Measurements from ENCODE around the gene OOSP1. TPM values are rescaled to one million over a fixed set of nuclear protein-coding genes. Genes with fewer than 3 reads are reported as not detected.
"Not testable (repeated sequence)": the region's sequence is repeated elsewhere in the genome, so short reads cannot be mapped to it uniquely, and the experiment has no call there.

OOSP1 gene
- total and polyA plus RNA-seq, 2 experiments from 2014 or later = 0.48 to 0.71 TPM

- Histone ChIP-seq H3K4me3 (no peak overlapping the region), H3K36me3 (no peaks in the 10 kb centered on the region), H3K27me3 (no peaks in the 10 kb centered on the region), H3K27ac (no peak overlapping the region), H3K9me3 (ENCODE audit: low read depth) (no peaks in the 10 kb centered on the region), H3K4me1 (ENCODE audit: low read depth) (no peaks in the 10 kb centered on the region)
- no peak for DNase-seq (ENCODE audit: low read depth in 1 of 2, low spot score in 1 of 2)
- TF ChIP-seq CTCF (IDR thresholded peaks at IDR 0.05; ENCODE audit: low read depth, low read length) = no peak
These were observed 38.7 kb upstream of the OOSP1 start for GRCh38 chr11:59899532-59899931.

- no peaks in the 10 kb centered on the region for H3K36me3 ChIP-seq
- no peaks in the 10 kb centered on the region for H3K4me1 ChIP-seq (ENCODE audit: low read depth)
- H3K27me3 ChIP-seq = no peaks in the 10 kb centered on the region
- no peak for TF ChIP-seq CTCF (IDR thresholded peaks at IDR 0.05; ENCODE audit: low read depth, low read length)
- H3K27ac ChIP-seq = no peak overlapping the region
- no peak overlapping the region for H3K4me3 ChIP-seq
- no peak for DNase-seq (ENCODE audit: low read depth in 1 of 2, low spot score in 1 of 2)
- no peaks in the 10 kb centered on the region for H3K9me3 ChIP-seq (ENCODE audit: low read depth)
These were observed 37.7 kb upstream of the OOSP1 start for GRCh38 chr11:59900366-59901126.

GRCh38 chr11:59901306-59901705 is 36.9 kb upstream of the OOSP1 start:
- peak in 1 of 2 donors; percentile 48 for DNase-seq (ENCODE audit: low read depth in 1 of 2, low spot score in 1 of 2)
- no peak for TF ChIP-seq CTCF (IDR thresholded peaks at IDR 0.05; ENCODE audit: low read depth, low read length)
- Histone ChIP-seq H3K27ac (no peak overlapping the region), H3K4me1 (ENCODE audit: low read depth) (no peaks in the 10 kb centered on the region), H3K4me3 (no peak overlapping the region), H3K9me3 (ENCODE audit: low read depth) (no peaks in the 10 kb centered on the region), H3K27me3 (no peaks in the 10 kb centered on the region), H3K36me3 (no peaks in the 10 kb centered on the region)

GRCh38 chr11:59903569-59903968 is 34.7 kb upstream of the OOSP1 start:
- H3K36me3 ChIP-seq; H3K4me3 ChIP-seq; H3K4me1 ChIP-seq (ENCODE audit: low read depth); DNase-seq (ENCODE audit: low read depth in 1 of 2, low spot score in 1 of 2); H3K27me3 ChIP-seq; H3K27ac ChIP-seq; H3K9me3 ChIP-seq (ENCODE audit: low read depth): not testable (repeated sequence)

GRCh38 chr11:59918480-59918879 is 19.8 kb upstream of the OOSP1 start:
- Histone ChIP-seq H3K27ac (no peak overlapping the region), H3K4me1 (ENCODE audit: low read depth) (no peaks in the 10 kb centered on the region), H3K4me3 (no peak overlapping the region), H3K27me3 (no peaks in the 10 kb centered on the region), H3K9me3 (ENCODE audit: low read depth) (no peaks in the 10 kb centered on the region), H3K36me3 (no peaks in the 10 kb centered on the region)
- TF ChIP-seq CTCF (IDR thresholded peaks at IDR 0.05; ENCODE audit: low read depth, low read length) = no peak
- DNase-seq (ENCODE audit: low read depth in 1 of 2, low spot score in 1 of 2) = peak in 1 of 2 donors; percentile 41

GRCh38 chr11:59918987-59919589 is 19.1 kb upstream of the OOSP1 start:
- Histone ChIP-seq H3K27me3 (no peaks in the 10 kb centered on the region), H3K36me3 (no peaks in the 10 kb centered on the region), H3K27ac (no peak overlapping the region), H3K4me1 (ENCODE audit: low read depth) (no peaks in the 10 kb centered on the region), H3K4me3 (no peak overlapping the region), H3K9me3 (ENCODE audit: low read depth) (no peaks in the 10 kb centered on the region)
- DNase-seq (ENCODE audit: low read depth in 1 of 2, low spot score in 1 of 2) = peak; percentile 39 to 56
- peak; percentile 46 for TF ChIP-seq CTCF (IDR thresholded peaks at IDR 0.05; ENCODE audit: low read depth, low read length)

All from cardiac muscle cell (in vitro differentiated cells and primary cell).